Activated T-cell treated with anti-CD3 and anti-CD28 coated beads, Interleukin-2, amount 50 U/mL, for 4 hours (primary cell): ENCODE measurements around the gene KLHL2. TPM values are rescaled to one million over a fixed set of nuclear protein-coding genes. Genes with fewer than 3 reads are reported as not detected.

Experiments used
- ATAC-seq, 2 donors: fragments of 200-7000 bp; cut with Tn5 transposase; one replicate each; pipeline ENCODE4 v1.10.0; 2021
- DNase-seq: peaks from one replicate; pipeline ENCODE4 v3.0.0-alpha.2; 2020
- H3K27me3 Mint-ChIP-seq: one replicate; pipeline ENCODE4 v1.8.0; 2021; ENCODE audit warnings: low read depth, mixed read lengths
- H3K36me3 Mint-ChIP-seq: one replicate; pipeline ENCODE4 v1.8.0; 2022; ENCODE audit warnings: mixed read lengths; ENCODE audit not compliant: insufficient read depth
- H3K4me1 Mint-ChIP-seq: one replicate; pipeline ENCODE4 v1.8.0; 2021; ENCODE audit warnings: low read depth, mixed read lengths
- H3K4me3 Mint-ChIP-seq: one replicate; pipeline ENCODE4 v1.8.0; 2021; ENCODE audit warnings: mild to moderate bottlenecking, moderate library complexity, mixed read lengths
- H3K9me3 Mint-ChIP-seq: one replicate; pipeline ENCODE4 v1.8.0; 2021; ENCODE audit warnings: mixed read lengths
- total RNA-seq, 3 donors: library from RNA; stranded (reverse); gene quantifications; one replicate each; pipeline ENCODE4 v1.2.1, GENCODE V29; 2021

Gene KLHL2
- total RNA-seq, 3 donors from 2014 or later = 13.8 to 19.3 (median 16.7) TPM

DNA sequence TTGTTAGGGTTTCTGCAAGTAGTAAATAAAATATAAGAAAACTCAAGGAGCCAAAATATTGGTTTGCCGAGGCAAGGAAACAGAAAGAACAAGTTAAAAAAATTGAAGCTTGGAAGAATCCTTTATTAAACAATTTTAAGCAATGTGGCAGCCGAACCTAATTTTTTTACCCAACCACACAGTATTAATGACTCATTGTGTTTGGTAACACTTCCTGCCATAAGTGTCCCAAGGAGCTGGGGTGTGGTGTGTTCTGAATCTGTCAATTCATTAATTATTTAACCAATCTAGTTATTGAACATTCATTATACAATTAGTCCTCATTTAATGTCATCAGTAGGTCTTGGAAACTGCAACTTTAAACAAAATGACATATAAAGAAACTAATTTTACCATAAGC, 152.1 kb downstream of the KLHL2 start:
- Mint-ChIP-seq H3K9me3 (no peaks in the 10 kb centered on the region), H3K4me3 (no peak overlapping the region), H3K36me3 (no peaks in the 10 kb centered on the region), H3K4me1 (no peaks in the 10 kb centered on the region), H3K27me3 (peaks cover 16% of the 10 kb centered on the region)
- DNase-seq = no peak
- ATAC-seq = no peak

- H3K4me1 Mint-ChIP-seq = no peaks in the 10 kb centered on the region
- no peak for ATAC-seq
- no peaks in the 10 kb centered on the region for H3K36me3 Mint-ChIP-seq
- H3K4me3 Mint-ChIP-seq = no peak overlapping the region
- no peak for DNase-seq
- H3K27me3 Mint-ChIP-seq = peaks cover 16% of the 10 kb centered on the region
- no peaks in the 10 kb centered on the region for H3K9me3 Mint-ChIP-seq
These were observed 152.8 kb downstream of the KLHL2 start for GRCh38 chr4:165360041-165360695.

DNA sequence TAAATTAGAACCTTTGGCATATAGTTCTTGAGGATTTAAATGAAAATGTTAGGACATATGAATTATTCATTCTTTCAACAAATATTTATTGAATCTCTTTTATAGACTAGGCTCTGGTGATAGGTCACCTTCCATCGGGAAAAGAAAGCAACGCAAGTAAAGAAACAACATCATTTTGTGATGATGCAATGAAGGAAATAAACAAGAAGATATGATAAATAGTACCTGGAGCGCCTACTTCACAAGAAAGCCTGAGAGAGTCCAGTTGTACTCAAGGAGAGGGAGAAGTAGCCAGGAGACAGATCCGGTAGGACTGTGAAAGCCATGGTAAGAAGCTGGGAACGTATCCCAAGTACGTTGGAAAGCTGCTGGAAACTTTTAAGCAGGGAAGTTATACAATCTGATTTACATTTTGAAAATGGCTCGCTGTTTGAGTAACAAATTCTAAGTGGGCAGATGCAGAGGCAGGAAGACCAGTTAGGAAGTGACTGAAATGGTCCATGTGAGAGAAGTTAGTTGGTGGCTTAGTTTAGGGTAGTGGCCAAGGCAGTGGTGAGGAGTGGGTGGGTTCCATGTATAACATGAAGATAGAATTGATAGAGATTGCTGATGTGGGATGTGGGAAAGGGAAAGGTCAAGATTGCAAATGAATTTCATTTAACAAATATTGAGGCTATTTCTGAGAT, 153.8 kb downstream of the KLHL2 start:
- H3K4me1 Mint-ChIP-seq = no peaks in the 10 kb centered on the region
- peaks cover 16% of the 10 kb centered on the region for H3K27me3 Mint-ChIP-seq
- no peak for DNase-seq
- H3K36me3 Mint-ChIP-seq = no peaks in the 10 kb centered on the region
- no peak for ATAC-seq
- H3K4me3 Mint-ChIP-seq = no peak overlapping the region
- H3K9me3 Mint-ChIP-seq = no peaks in the 10 kb centered on the region

DNA sequence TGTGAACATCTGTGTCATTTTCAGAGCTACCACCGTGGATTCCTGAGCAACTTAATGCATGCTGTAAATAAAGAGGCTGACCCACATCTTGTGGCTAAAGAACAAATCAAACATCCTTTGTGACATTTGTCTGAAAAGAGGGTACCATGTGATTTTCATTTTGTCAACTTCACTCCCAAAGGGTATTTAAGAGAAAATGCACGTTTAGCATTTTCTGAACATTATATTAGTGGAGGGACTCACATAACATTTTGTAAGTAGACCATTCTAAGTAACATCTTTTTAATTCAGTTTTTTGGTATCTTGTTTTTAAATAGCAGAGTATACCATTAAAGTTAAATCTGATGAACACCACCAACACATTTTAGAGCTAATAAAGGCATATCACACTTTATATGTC, 154.4 kb downstream of the KLHL2 start:
- DNase-seq (no peak), ATAC-seq (no peak)
- H3K27me3 Mint-ChIP-seq = peaks cover 16% of the 10 kb centered on the region
- H3K9me3 Mint-ChIP-seq = no peaks in the 10 kb centered on the region
- H3K4me3 Mint-ChIP-seq = no peak overlapping the region
- no peaks in the 10 kb centered on the region for H3K4me1 Mint-ChIP-seq
- no peaks in the 10 kb centered on the region for H3K36me3 Mint-ChIP-seq

DNA sequence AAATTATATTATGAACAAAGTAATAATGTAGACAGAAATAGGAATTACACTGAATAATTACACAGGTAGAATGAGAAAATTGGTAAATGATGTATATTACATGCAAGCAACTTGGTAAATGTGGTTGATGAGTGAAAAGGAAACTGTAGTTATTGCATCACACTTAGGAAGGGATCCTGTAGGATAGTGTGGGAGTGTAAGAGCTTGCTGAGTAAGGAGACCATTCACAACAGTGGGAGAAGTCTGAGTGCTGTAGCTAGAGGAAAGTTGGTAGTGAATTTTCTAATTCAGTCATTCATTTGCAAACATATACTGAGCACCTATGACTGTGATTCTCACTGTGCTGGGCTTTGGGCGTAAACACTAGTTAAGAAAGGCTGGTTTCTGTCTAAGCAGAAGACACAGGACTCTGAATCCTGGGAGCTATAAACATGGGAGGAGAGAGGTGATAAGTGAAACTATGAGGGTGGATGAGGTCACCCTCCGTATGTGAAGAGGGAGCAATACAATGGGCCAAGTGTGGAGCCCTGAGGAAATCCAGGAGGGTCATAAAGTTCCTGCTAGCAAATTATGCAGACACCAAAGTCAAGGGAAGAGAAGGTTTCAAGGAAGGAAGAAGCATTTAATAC, 157.2 kb downstream of the KLHL2 start:
- Mint-ChIP-seq H3K4me1 (no peaks in the 10 kb centered on the region), H3K36me3 (no peaks in the 10 kb centered on the region), H3K4me3 (no peak overlapping the region), H3K9me3 (no peaks in the 10 kb centered on the region), H3K27me3 (peaks cover 16% of the 10 kb centered on the region)
- DNase-seq (no peak), ATAC-seq (no peak)

GRCh38 chr4:165367040-165367439, 159.7 kb downstream of the KLHL2 start:
- H3K9me3 Mint-ChIP-seq = no peaks in the 10 kb centered on the region
- no peaks in the 10 kb centered on the region for H3K4me1 Mint-ChIP-seq
- no peaks in the 10 kb centered on the region for H3K36me3 Mint-ChIP-seq
- H3K4me3 Mint-ChIP-seq = no peak overlapping the region
- H3K27me3 Mint-ChIP-seq = peaks cover 4% of the 10 kb centered on the region
- no peak for DNase-seq
- no peak for ATAC-seq

DNA sequence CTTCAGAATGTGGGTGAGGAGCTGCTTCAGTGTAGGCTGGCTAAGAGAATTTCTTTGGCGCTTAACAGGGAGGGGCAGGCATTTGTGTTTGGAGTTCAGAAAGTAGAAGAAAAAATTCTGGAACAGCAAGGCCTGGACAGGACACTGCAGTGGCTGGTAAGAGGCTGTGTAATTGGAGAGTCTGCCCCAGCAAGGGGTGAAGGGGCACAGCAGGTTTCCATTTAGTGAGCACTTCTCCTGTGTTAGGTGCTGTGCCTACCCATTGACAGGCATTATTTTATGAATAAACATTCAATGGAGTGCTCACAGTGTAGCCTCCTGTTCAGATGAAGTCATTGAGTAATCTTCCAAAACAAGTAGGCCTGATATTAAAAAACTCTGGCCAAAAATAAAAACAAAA, 160.8 kb downstream of the KLHL2 start:
- no peak overlapping the region for H3K4me3 Mint-ChIP-seq
- no peaks in the 10 kb centered on the region for H3K36me3 Mint-ChIP-seq
- H3K4me1 Mint-ChIP-seq = no peaks in the 10 kb centered on the region
- ATAC-seq = no peak
- DNase-seq = no peak
- H3K9me3 Mint-ChIP-seq = no peaks in the 10 kb centered on the region
- peaks cover 2% of the 10 kb centered on the region for H3K27me3 Mint-ChIP-seq

GRCh38 chr4:165368567-165368966, 161.2 kb downstream of the KLHL2 start:
- H3K4me3 Mint-ChIP-seq = no peak overlapping the region
- DNase-seq (no peak), ATAC-seq (no peak)
- no peaks in the 10 kb centered on the region for H3K27me3 Mint-ChIP-seq
- no peaks in the 10 kb centered on the region for H3K36me3 Mint-ChIP-seq
- H3K4me1 Mint-ChIP-seq = no peaks in the 10 kb centered on the region
- no peaks in the 10 kb centered on the region for H3K9me3 Mint-ChIP-seq

DNA sequence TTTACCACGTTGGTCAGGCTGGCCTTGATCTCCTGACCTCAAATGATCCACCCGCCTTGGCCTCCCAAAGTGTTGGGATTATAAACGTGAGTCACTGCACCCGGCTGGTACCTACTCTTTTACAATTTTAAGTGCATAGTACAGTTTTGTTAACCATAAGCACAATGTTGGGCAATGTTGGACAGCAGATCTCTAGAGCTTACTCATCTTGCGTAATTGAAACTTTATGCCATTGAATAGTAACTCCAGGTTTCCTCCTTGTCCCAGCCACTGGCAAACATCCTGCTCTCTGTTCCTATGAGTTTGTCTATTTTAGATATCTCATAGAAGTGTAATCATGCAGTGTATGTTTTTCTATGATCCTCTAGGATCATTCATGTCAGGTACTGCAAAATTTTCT, 162.2 kb downstream of the KLHL2 start:
- Mint-ChIP-seq H3K9me3 (no peaks in the 10 kb centered on the region), H3K4me3 (no peak overlapping the region), H3K36me3 (no peaks in the 10 kb centered on the region), H3K4me1 (no peaks in the 10 kb centered on the region), H3K27me3 (peaks cover 4% of the 10 kb centered on the region)
- no peak for DNase-seq
- no peak for ATAC-seq

GRCh38 chr4:165370530-165370929, 163.2 kb downstream of the KLHL2 start:
- H3K27me3 Mint-ChIP-seq = peaks cover 10% of the 10 kb centered on the region
- no peak for ATAC-seq

More at GRCh38 chr4:165370530-165370929, 163.2 kb downstream of the KLHL2 start:
- H3K36me3 Mint-ChIP-seq = no peaks in the 10 kb centered on the region
- H3K4me3 Mint-ChIP-seq = no peak overlapping the region
- H3K9me3 Mint-ChIP-seq = no peaks in the 10 kb centered on the region
- no peaks in the 10 kb centered on the region for H3K4me1 Mint-ChIP-seq
- DNase-seq = no peak

Other genes starting within 250 kb of the KLHL2 start
- gene TRIM61, start 229.9 kb upstream of the KLHL2 start, total RNA-seq = 1 to 10 TPM; 1.1 to 2.3 (median 1.2) TPM
- not detected for gene TRIM60, start 175.6 kb upstream of the KLHL2 start, total RNA-seq
- gene TRIM75, start 153.7 kb upstream of the KLHL2 start, total RNA-seq = not detected
- gene TMEM192, start 94.7 kb upstream of the KLHL2 start, total RNA-seq = 10 to 100 TPM; 15.5 to 17.9 (median 16.4) TPM
- gene MSMO1, start 120.1 kb downstream of the KLHL2 start, total RNA-seq = 10 to 100 TPM; 17.7 to 26.3 (median 24.0) TPM
- gene CPE, start 171.4 kb downstream of the KLHL2 start, total RNA-seq = under 1 TPM in 1 of 3 donors, not detected in 2; 0.40 TPM